ENCODE results near the gene ZP2. TPM values are rescaled to one million over a fixed set of nuclear protein-coding genes. Genes with fewer than 3 reads are reported as not detected.

Gene ZP2
- polyA plus RNA-seq, 5 donors: 1.2 to 5.3 (median 4.1) TPM

DNA sequence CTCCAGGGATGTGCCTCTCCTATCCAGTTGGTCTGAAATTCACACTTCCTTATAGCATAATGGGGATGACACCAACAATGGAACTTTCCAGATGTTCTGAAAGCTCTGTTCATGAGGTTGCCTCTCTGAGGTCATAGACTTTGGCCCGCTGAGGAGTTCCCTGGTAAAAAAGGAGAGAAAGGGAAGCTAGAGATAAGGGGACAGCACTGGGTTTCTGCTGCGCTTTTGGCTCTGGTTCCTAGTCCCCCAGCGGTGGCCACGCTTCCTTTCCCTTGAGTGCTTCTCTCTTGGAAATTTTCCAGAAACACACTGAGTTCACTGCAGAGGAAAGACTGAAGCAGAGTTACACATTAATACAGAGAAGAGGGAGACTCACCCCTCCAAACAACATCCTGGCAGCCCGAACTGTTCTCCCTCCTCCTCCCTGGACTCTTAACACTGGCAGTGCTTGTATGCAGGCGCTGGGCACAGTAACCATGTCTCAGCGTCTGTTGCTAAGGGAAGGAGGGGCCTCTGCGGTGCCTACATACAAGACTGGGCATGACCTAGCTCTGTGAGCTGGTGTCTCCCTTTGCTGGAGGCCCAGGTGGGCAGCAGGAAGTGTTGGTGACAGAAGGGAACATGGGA lies 60.9 kb downstream of the ZP2 start, which contains the start of gene DNAH3:
Gene DNAH3 (minus strand): TSS at position 472 of the 627 bp plus-strand sequence. CDS start 527 bp downstream, outside the sequence.
- peak; percentile 42 for DNase-seq

Other genes with a start within 250 kb of the ZP2 start
- gene DNAH3, start 60.7 kb downstream of the ZP2 start, polyA plus RNA-seq (ENCODE audit: insufficient read depth in 1 of 5, insufficient read length in 5 of 5, low replicate concordance in 1 of 5): 1 to 10 TPM in 4 of 5 donors, under 1 TPM in 1; 0.69 to 4.5 (median 2.8) TPM
- 10 to 100 TPM; 34.9 to 45.7 (median 39.4) TPM for gene LDAF1, start 52.9 kb downstream of the ZP2 start, polyA plus RNA-seq (ENCODE audit: insufficient read depth in 1 of 5, insufficient read length in 5 of 5, low replicate concordance in 1 of 5)
- gene ANKS4B, start 22.1 kb upstream of the ZP2 start, polyA plus RNA-seq (ENCODE audit: insufficient read depth in 1 of 5, insufficient read length in 5 of 5, low replicate concordance in 1 of 5): under 1 TPM; 0.06 to 0.13 (median 0.07) TPM
- 1 to 10 TPM in 4 of 5 donors, under 1 TPM in 1; 0.98 to 1.3 (median 1.2) TPM for gene CRYM, start 66.7 kb upstream of the ZP2 start, polyA plus RNA-seq (ENCODE audit: insufficient read depth in 1 of 5, insufficient read length in 5 of 5, low replicate concordance in 1 of 5)